Fibroblast of lung (primary cell): ENCODE data around the gene STK32C. TPM values are rescaled to one million over a fixed set of nuclear protein-coding genes. Genes with fewer than 3 reads are reported as not detected.

Experiments
- DNase-seq, 2 donors: peaks; one replicate each; pipeline versions ENCODE4 v3.0.0 to v3.0.0-alpha.2; 2010; ENCODE audit warnings: low read depth in 2 of 2
- H2AFZ ChIP-seq: 2 replicates; pipeline ENCODE4 v1.5.1; 2012; ENCODE audit warnings: low read length, control low read depth, inconsistent platforms
- H3K27ac ChIP-seq: 2 replicates; pipeline ENCODE4 v1.5.1; 2011; ENCODE audit warnings: low read length, control low read depth; ENCODE audit not compliant: insufficient read depth
- H3K27me3 ChIP-seq: 2 replicates; pipeline ENCODE4 v1.5.1; 2011; ENCODE audit warnings: mild to moderate bottlenecking, low read length; ENCODE audit not compliant: control insufficient read depth, insufficient read depth
- H3K36me3 ChIP-seq: 2 replicates; pipeline ENCODE4 v1.5.1; 2011; ENCODE audit warnings: low read length; ENCODE audit not compliant: control insufficient read depth, insufficient read depth
- H3K4me1 ChIP-seq: 2 replicates; pipeline ENCODE4 v1.5.1; 2011; ENCODE audit warnings: low read length; ENCODE audit not compliant: control insufficient read depth, insufficient read depth; ENCODE audit errors: extremely low read depth
- H3K4me2 ChIP-seq: 2 replicates; pipeline ENCODE4 v1.5.1; 2011; ENCODE audit warnings: low read length, control low read depth; ENCODE audit not compliant: insufficient read depth; ENCODE audit errors: extremely low read depth
- H3K4me3 ChIP-seq, 4 experiments: fragments of 200-600 bp in 1 of 4; sonication (generic) in 1 of 4; replicated peaks in 1 of 4; 2 replicates each; pipeline ENCODE4 v1.5.1; 2011 to 2016; ENCODE audit warnings: low read length in 4 of 4, low read depth in 3 of 4, mild to moderate bottlenecking in 3 of 4, control low read depth in 2 of 4, inconsistent platforms in 1 of 4, mixed read lengths in 1 of 4; ENCODE audit not compliant: insufficient read depth in 1 of 4; ENCODE audit errors: control extremely low read depth in 1 of 4
- H3K79me2 ChIP-seq: 2 replicates; pipeline ENCODE4 v1.5.1; 2012; ENCODE audit warnings: mild to moderate bottlenecking, low read length, inconsistent platforms; ENCODE audit not compliant: control insufficient read depth, insufficient read depth
- H3K9ac ChIP-seq: 2 replicates; pipeline ENCODE4 v1.5.1; 2011; ENCODE audit warnings: mild to moderate bottlenecking, low read length, control low read depth; ENCODE audit not compliant: insufficient read depth
- H3K9me3 ChIP-seq: 2 replicates; pipeline ENCODE4 v1.5.1; 2012; ENCODE audit warnings: low read depth, low read length; ENCODE audit not compliant: control insufficient read depth, insufficient read depth
- H4K20me1 ChIP-seq: 2 replicates; pipeline ENCODE4 v1.5.1; 2011; ENCODE audit warnings: low read length; ENCODE audit not compliant: control insufficient read depth, insufficient read depth; ENCODE audit errors: extremely low read depth
- CTCF ChIP-seq, 2 donors: IDR thresholded peaks in 1 of 2; conservative IDR thresholded peaks in 1 of 2; 1 replicate in 1 of 2; 2 replicates in 1 of 2; pipeline ENCODE4 v1.5.1; 2011 to 2012; ENCODE audit warnings: low read length in 2 of 2, control low read depth in 1 of 2, inconsistent platforms in 1 of 2, low read depth in 1 of 2, mild to moderate bottlenecking in 1 of 2
- EZH2 ChIP-seq: IDR thresholded peaks from 2 replicates; pipeline ENCODE4 v1.5.1; 2012; ENCODE audit warnings: low read length, control low read depth, mild to moderate bottlenecking; ENCODE audit errors: missing control alignments
- polyA plus RNA-seq, 2 donors: library from polyadenylated mRNA; depleted of rRNA in 1 of 2; stranded (reverse) in 1 of 2; unstranded in 1 of 2; fragments of >200 nt; gene quantifications; 2 replicates each; pipeline ENCODE4 v1.2.1, GENCODE V29; 2011 to 2012; ENCODE audit warnings: missing spikeins in 1 of 2
- total RNA-seq: library from RNA; depleted of rRNA; stranded (reverse); fragments of >200 nt; gene quantifications from 2 replicates; pipeline ENCODE4 v1.2.1, GENCODE V29; 2014

Gene STK32C
- total and polyA plus RNA-seq, 2 donors (not counting 1 experiment from before 2014, with no cell fraction given), result 4.4 to 21.5 TPM

- no peak for DNase-seq
- TF ChIP-seq CTCF (conservative IDR thresholded peaks at IDR 0.05 in 1 of 2, IDR thresholded peaks at IDR 0.05 in 1 of 2; ENCODE audit: low read depth in 1 of 2, low read length in 2 of 2), result no peak
- no peak for TF ChIP-seq EZH2
- no peaks in the 10 kb centered on the region for H3K27me3 ChIP-seq
- H4K20me1 ChIP-seq, result no peaks in the 10 kb centered on the region
- H3K4me3 ChIP-seq, result no peak overlapping the region
- no peaks in the 10 kb centered on the region for H3K36me3 ChIP-seq
- no peaks in the 10 kb centered on the region for H3K9me3 ChIP-seq
- no peak overlapping the region for H3K4me2 ChIP-seq
- H3K27ac ChIP-seq, result no peak overlapping the region
- no peaks in the 10 kb centered on the region for H3K79me2 ChIP-seq
- H2AFZ ChIP-seq, result no peak overlapping the region
- H3K4me1 ChIP-seq, result no peaks in the 10 kb centered on the region
- no peak overlapping the region for H3K9ac ChIP-seq
These were observed 94.9 kb downstream of the STK32C start for GRCh38 chr10:132212816-132213215.

- TF ChIP-seq EZH2, result no peak
- no peak for TF ChIP-seq CTCF (conservative IDR thresholded peaks at IDR 0.05 in 1 of 2, IDR thresholded peaks at IDR 0.05 in 1 of 2; ENCODE audit: low read depth in 1 of 2, low read length in 2 of 2)
- Histone ChIP-seq H2AFZ (no peak overlapping the region), H3K27me3 (no peaks in the 10 kb centered on the region), H3K4me2 (no peak overlapping the region), H3K9me3 (no peaks in the 10 kb centered on the region), H3K36me3 (no peaks in the 10 kb centered on the region), H3K9ac (no peak overlapping the region), H3K27ac (no peak overlapping the region), H4K20me1 (no peaks in the 10 kb centered on the region), H3K4me1 (no peaks in the 10 kb centered on the region), H3K79me2 (no peaks in the 10 kb centered on the region), H3K4me3 (no peak overlapping the region)
- no peak for DNase-seq
These were observed 96.5 kb downstream of the STK32C start for GRCh38 chr10:132211246-132211645.

GRCh38 chr10:132210766-132211165 is 97.0 kb downstream of the STK32C start:
- H3K4me3 ChIP-seq, result no peak overlapping the region
- no peak overlapping the region for H3K9ac ChIP-seq
- DNase-seq, result no peak
- no peaks in the 10 kb centered on the region for H3K79me2 ChIP-seq
- H4K20me1 ChIP-seq, result no peaks in the 10 kb centered on the region
- no peak overlapping the region for H2AFZ ChIP-seq
- no peak overlapping the region for H3K27ac ChIP-seq
- no peaks in the 10 kb centered on the region for H3K9me3 ChIP-seq
- no peaks in the 10 kb centered on the region for H3K4me1 ChIP-seq
- TF ChIP-seq CTCF (conservative IDR thresholded peaks at IDR 0.05 in 1 of 2, IDR thresholded peaks at IDR 0.05 in 1 of 2; ENCODE audit: low read depth in 1 of 2, low read length in 2 of 2) (no peak), EZH2 (no peak)
- no peaks in the 10 kb centered on the region for H3K27me3 ChIP-seq
- no peak overlapping the region for H3K4me2 ChIP-seq
- no peaks in the 10 kb centered on the region for H3K36me3 ChIP-seq
